ENCODE measurements around the gene IMP3.

DNA sequence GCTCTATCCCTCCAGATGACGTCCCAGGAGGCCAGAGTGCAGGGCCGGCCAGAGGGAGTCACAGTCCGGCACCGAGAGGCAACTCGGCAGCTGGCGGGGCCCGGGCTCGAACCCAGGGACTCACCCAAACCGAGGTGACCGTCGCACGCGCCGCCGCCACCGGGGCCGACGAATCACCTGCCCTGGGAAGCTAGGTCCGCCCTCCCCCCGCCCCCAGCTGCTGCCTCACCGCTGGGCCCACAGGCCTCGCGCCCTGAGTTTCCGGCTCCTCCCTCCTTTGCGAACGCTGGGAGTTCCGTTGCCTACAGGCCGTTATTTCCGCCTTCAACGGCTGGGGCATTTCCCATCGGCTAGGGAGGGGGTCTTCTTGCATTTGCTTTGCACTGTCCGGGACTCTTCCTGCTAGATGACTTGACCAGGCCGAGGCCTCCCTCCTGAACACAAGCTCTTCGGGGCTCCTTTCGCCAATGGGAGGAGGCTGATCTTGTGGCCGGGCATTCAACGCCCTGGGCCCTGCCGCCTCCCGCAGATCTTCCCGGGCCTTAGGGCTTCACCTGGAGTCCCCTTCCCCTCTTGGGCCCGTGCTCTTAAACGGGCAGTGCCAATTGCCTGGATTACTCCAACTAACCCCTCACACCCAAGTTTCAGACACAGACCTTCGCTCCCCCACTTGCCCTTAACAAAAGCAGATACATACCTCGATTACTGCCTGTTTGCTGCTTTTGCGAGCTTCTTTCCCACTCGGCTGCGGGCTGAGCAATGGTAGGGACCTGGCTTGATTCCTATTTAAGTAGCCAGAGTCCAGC lies 14.3 kb downstream of the IMP3 start, which contains the start of gene SNUPN:
- TF ChIP-seq POLR2A (IDR thresholded peaks at IDR 0.05), result peak; percentile 16
- TF ChIP-seq, protein P1, sequence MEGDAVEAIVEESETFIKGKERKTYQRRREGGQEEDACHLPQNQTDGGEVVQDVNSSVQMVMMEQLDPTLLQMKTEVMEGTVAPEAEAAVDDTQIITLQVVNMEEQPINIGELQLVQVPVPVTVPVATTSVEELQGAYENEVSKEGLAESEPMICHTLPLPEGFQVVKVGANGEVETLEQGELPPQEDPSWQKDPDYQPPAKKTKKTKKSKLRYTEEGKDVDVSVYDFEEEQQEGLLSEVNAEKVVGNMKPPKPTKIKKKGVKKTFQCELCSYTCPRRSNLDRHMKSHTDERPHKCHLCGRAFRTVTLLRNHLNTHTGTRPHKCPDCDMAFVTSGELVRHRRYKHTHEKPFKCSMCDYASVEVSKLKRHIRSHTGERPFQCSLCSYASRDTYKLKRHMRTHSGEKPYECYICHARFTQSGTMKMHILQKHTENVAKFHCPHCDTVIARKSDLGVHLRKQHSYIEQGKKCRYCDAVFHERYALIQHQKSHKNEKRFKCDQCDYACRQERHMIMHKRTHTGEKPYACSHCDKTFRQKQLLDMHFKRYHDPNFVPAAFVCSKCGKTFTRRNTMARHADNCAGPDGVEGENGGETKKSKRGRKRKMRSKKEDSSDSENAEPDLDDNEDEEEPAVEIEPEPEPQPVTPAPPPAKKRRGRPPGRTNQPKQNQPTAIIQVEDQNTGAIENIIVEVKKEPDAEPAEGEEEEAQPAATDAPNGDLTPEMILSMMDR (IDR thresholded peaks at IDR 0.05), result peak in 2 of 4 experiments; percentile 16 to 32
- peak; percentile 91 for TF ChIP-seq POLR2AphosphoS5 (IDR thresholded peaks at IDR 0.05)

Data from prostate gland (tissue), 2 donors.